Panc1 (cell line): ENCODE measurements around the gene ADAD2. TPM values are rescaled to one million over a fixed set of nuclear protein-coding genes. Genes with fewer than 3 reads are reported as not detected.

Experiments
- ATAC-seq: fragments of 200-7000 bp; cut with Tn5 transposase; 2 replicates; pipeline ENCODE4 v1.9.1; 2020; ENCODE audit warnings: mild to moderate bottlenecking, moderate library complexity
- BruUV-seq: library from RNA; stranded (reverse); fragments of 400-500 nt; replicated peaks from 2 replicates; lab custom pipeline; 2021; lab: Mats Ljungman, UMichigan
- CTCF ChIA-PET: fragments of 300-600 bp; sonication (Branson Sonifier 250); formaldehyde crosslinking; loops from one replicate; lab custom pipeline; 2022; ENCODE audit warnings: antibody characterized with exemption; lab: Charles Lee
- POLR2A ChIA-PET: fragments of 300-600 bp; sonication (Branson Sonifier 250); formaldehyde crosslinking; loops from one replicate; lab custom pipeline; 2022; ENCODE audit warnings: antibody characterized with exemption; lab: Charles Lee
- DNase-seq: peaks from one replicate; pipeline ENCODE4 v3.0.0-alpha.2; 2010; ENCODE audit warnings: low read depth, low spot score
- H3K27ac ChIP-seq: 2 replicates; pipeline ENCODE4 v1.5.1; 2011; ENCODE audit warnings: mild to moderate bottlenecking, low read length, inconsistent platforms
- H3K27me3 ChIP-seq: fragments of 200-500 bp; sonication (Bioruptor generic); 2 replicates; pipeline ENCODE4 v1.6.0; 2014; ENCODE audit warnings: low read length, inconsistent platforms; ENCODE audit not compliant: control insufficient read depth, insufficient read depth
- H3K36me3 ChIP-seq: fragments of 200-500 bp; sonication (Bioruptor generic); 2 replicates; pipeline ENCODE4 v1.5.1; 2014; ENCODE audit warnings: inconsistent platforms, mild to moderate bottlenecking, low read length, moderate library complexity; ENCODE audit not compliant: control insufficient read depth, insufficient read depth
- H3K4me1 ChIP-seq: 2 replicates; pipeline ENCODE4 v1.5.1; 2011; ENCODE audit warnings: inconsistent platforms, mild to moderate bottlenecking, low read length, moderate library complexity; ENCODE audit not compliant: control insufficient read depth, insufficient read depth
- H3K4me3 ChIP-seq, 2 experiments: 2 replicates each; pipeline ENCODE4 v1.5.1; 2011 to 2012; ENCODE audit warnings: low read depth in 2 of 2, low read length in 2 of 2, mild to moderate bottlenecking in 2 of 2, inconsistent platforms in 1 of 2, moderate library complexity in 1 of 2
- H3K9me3 ChIP-seq: fragments of 200-500 bp; sonication (Bioruptor generic); 2 replicates; pipeline ENCODE4 v1.5.1; 2014; ENCODE audit warnings: low read depth, mild to moderate bottlenecking, inconsistent platforms, low read length, moderate library complexity; ENCODE audit not compliant: control insufficient read depth, insufficient read depth
- CTCF ChIP-seq: fragments of 450-650 bp; IDR thresholded peaks from 2 replicates; pipeline ENCODE4 v1.5.1; 2017; ENCODE audit warnings: mild to moderate bottlenecking
- POLR2AphosphoS5 ChIP-seq: IDR thresholded peaks from 2 replicates; pipeline ENCODE4 v1.6.1; 2012; ENCODE audit warnings: mild to moderate bottlenecking, low read depth, low read length, moderate library complexity
- REST ChIP-seq, 2 experiments: IDR thresholded peaks; 2 replicates each; pipeline ENCODE4 v1.6.1; 2011 to 2012; ENCODE audit warnings: low read depth in 2 of 2, control low read depth in 1 of 2, low read length in 1 of 2, mild to moderate bottlenecking in 1 of 2, moderate library complexity in 1 of 2; ENCODE audit not compliant: insufficient read depth in 1 of 2
- SIN3A ChIP-seq: IDR thresholded peaks from 2 replicates; pipeline ENCODE4 v1.6.1; 2012; ENCODE audit warnings: low read depth, mild to moderate bottlenecking, low read length, moderate library complexity, borderline replicate concordance; ENCODE audit not compliant: insufficient read depth
- TCF7L2 ChIP-seq: IDR thresholded peaks from 2 replicates; pipeline ENCODE4 v1.6.1; 2011; ENCODE audit warnings: mild to moderate bottlenecking, low read depth, low read length, inconsistent platforms
- in situ Hi-C: cut with HindIII; loops from 2 replicates; pipeline ENCODE4 v1.10.0; 2016; ENCODE audit warnings: low sequenced_read_pairs, low pct_unique_long_range_greater_than_20kb
- intact Hi-C: fragments of 100-400 bp; cut with micrococcal nuclease; formaldehyde crosslinking; loops from one replicate; pipeline ENCODE4 v1.10.0; 2022; ENCODE audit not compliant: unreplicated experiment
- total RNA-seq: library from RNA; stranded (reverse); gene quantifications from one replicate; pipeline ENCODE4 v1.2.1, GENCODE V29; 2021; ENCODE audit not compliant: unreplicated experiment

ADAD2 gene
- total RNA-seq, 1 experiment from 2014 or later, result not detected

- 0 out of 2 replicates have a peak, but pooled peaks cover 3% of the 10 kb centered on the region for H3K27me3 ChIP-seq
- H3K27ac ChIP-seq, result no peak overlapping the region
- no peak for TF ChIP-seq SIN3A
- TF ChIP-seq TCF7L2, result no peak
- no peak for TF ChIP-seq CTCF
- TF ChIP-seq REST (IDR thresholded peaks at IDR 0.05; ENCODE audit: insufficient read depth in 1 of 2, low read depth in 2 of 2, low read length in 1 of 2), result no peak
- TF ChIP-seq POLR2AphosphoS5, result no peak
- H3K4me3 ChIP-seq, result no peak overlapping the region
- ChIA-PET CTCF (no interaction called here), POLR2A (no interaction called here)
- no TSS peak for BruUV-seq
- H3K4me1 ChIP-seq, result no peaks in the 10 kb centered on the region
- DNase-seq (no peak), ATAC-seq (no peak)
- in situ Hi-C loops, result no loop called here
- H3K36me3 ChIP-seq, result no peaks in the 10 kb centered on the region
- H3K9me3 ChIP-seq, result no peaks in the 10 kb centered on the region
- intact Hi-C loops, result no loop called here
Observed at GRCh38 chr16:84165746-84166145, 25.2 kb upstream of the ADAD2 start.

- no peak for ATAC-seq
Observed at GRCh38 chr16:84166796-84167695, 23.9 kb upstream of the ADAD2 start.

More at GRCh38 chr16:84166796-84167695, 23.9 kb upstream of the ADAD2 start:
- no TSS peak for BruUV-seq
- in situ Hi-C loops, result no loop called here
- H3K4me3 ChIP-seq, result no peak overlapping the region
- H3K9me3 ChIP-seq, result no peaks in the 10 kb centered on the region
- POLR2A ChIA-PET, result no interaction called here
- H3K4me1 ChIP-seq, result no peaks in the 10 kb centered on the region
- TF ChIP-seq REST (IDR thresholded peaks at IDR 0.05; ENCODE audit: insufficient read depth in 1 of 2, low read depth in 2 of 2, low read length in 1 of 2) (no peak), CTCF (no peak), TCF7L2 (no peak), SIN3A (no peak), POLR2AphosphoS5 (no peak)
- no peak for DNase-seq
- 0 out of 2 replicates have a peak, but pooled peaks cover 3% of the 10 kb centered on the region for H3K27me3 ChIP-seq
- H3K27ac ChIP-seq, result no peak overlapping the region
- intact Hi-C loops, result no loop called here
- CTCF ChIA-PET, result interaction anchor here (1.0 kb wide), 1 partner anchor 11 kb away, joined by 3 read pairs; no protein-coding TSS in a partner anchor
- H3K36me3 ChIP-seq, result no peaks in the 10 kb centered on the region
